H1 (cell line): Measurements from ENCODE around the gene NTN4. TPM values are rescaled to one million over a fixed set of nuclear protein-coding genes. Genes with fewer than 3 reads are reported as not detected.

ENCODE experiments used
- CTCF ChIA-PET: fragments of 300-600 bp; sonication (Branson Sonifier 250); formaldehyde crosslinking; loops from one replicate; lab custom pipeline; 2021; ENCODE audit not compliant: partially characterized antibody; lab: Charles Lee
- POLR2A ChIA-PET: fragments of 300-600 bp; sonication (Branson Sonifier 250); formaldehyde crosslinking; loops from one replicate; lab custom pipeline; 2021; ENCODE audit warnings: inconsistent platforms; ENCODE audit not compliant: partially characterized antibody; lab: Charles Lee
- DNase-seq, 2 experiments: peaks; one replicate each; pipeline versions ENCODE4 v3.0.0 to v3.0.0-alpha.2; 2010 to 2022; ENCODE audit warnings: low spot score in 2 of 2, low read depth in 1 of 2, mixed read lengths in 1 of 2
- FAIRE-seq: peaks from 2 replicates; lab custom pipeline; 2011; peaks lifted over from hg19 to GRCh38; lab: Jason Lieb, UNC
- H2AFZ ChIP-seq: 2 replicates; pipeline ENCODE4 v1.8.1; 2012; ENCODE audit warnings: low read length, inconsistent platforms
- H2AK5ac ChIP-seq: 2 replicates; pipeline ENCODE4 v1.6.1; 2013; ENCODE audit warnings: low read depth, low read length
- H2BK120ac ChIP-seq: replicated peaks from 2 replicates; pipeline ENCODE3; 2013; ENCODE audit warnings: low read depth, low read length, inconsistent platforms
- H2BK12ac ChIP-seq: 2 replicates; pipeline ENCODE4 v1.6.1; 2013; ENCODE audit warnings: low read depth, low read length
- H2BK15ac ChIP-seq: 2 replicates; pipeline ENCODE4 v1.6.1; 2013; ENCODE audit warnings: low read length
- H2BK20ac ChIP-seq: 2 replicates; pipeline ENCODE4 v1.6.1; 2013; ENCODE audit warnings: low read length
- H2BK5ac ChIP-seq: 2 replicates; pipeline ENCODE4 v1.6.1; 2013; ENCODE audit warnings: low read depth, low read length
- H3K14ac ChIP-seq: 2 replicates; pipeline ENCODE4 v1.6.1; 2013; ENCODE audit warnings: inconsistent platforms; ENCODE audit not compliant: insufficient read length
- H3K18ac ChIP-seq: 2 replicates; pipeline ENCODE4 v1.6.1; 2013; ENCODE audit warnings: low read length; ENCODE audit errors: extremely low read depth
- H3K23ac ChIP-seq: 2 replicates; pipeline ENCODE4 v1.6.1; 2013; ENCODE audit warnings: inconsistent platforms; ENCODE audit not compliant: insufficient read length
- H3K23me2 ChIP-seq: 2 replicates; pipeline ENCODE4 v1.6.1; 2013; ENCODE audit warnings: low read depth, low read length
- H3K27ac ChIP-seq: 2 replicates; pipeline ENCODE4 v1.6.1; 2011; ENCODE audit warnings: low read depth, low read length, inconsistent platforms
- H3K27me3 ChIP-seq, 4 experiments: replicated peaks in 1 of 4; 1 replicate in 1 of 4; 2 replicates in 3 of 4; pipeline versions ENCODE4 v1.6.1 to v1.8.1; 2011 to 2013; ENCODE audit warnings: low read length in 3 of 4, mild to moderate bottlenecking in 3 of 4, inconsistent platforms in 2 of 4, mixed read lengths in 2 of 4, moderate library complexity in 1 of 4; ENCODE audit not compliant: control insufficient read depth in 3 of 4, insufficient read depth in 3 of 4; ENCODE audit errors: extremely low read depth in 1 of 4
- H3K36me3 ChIP-seq, 4 experiments: 2 replicates each; pipeline versions ENCODE4 v1.6.1 to v1.8.1; 2011 to 2013; ENCODE audit warnings: mild to moderate bottlenecking in 4 of 4, low read length in 3 of 4, moderate library complexity in 2 of 4, control low read depth in 1 of 4, inconsistent platforms in 1 of 4; ENCODE audit not compliant: insufficient read depth in 4 of 4, control insufficient read depth in 2 of 4
- H3K4ac ChIP-seq: replicated peaks from 2 replicates; pipeline ENCODE3; 2013; ENCODE audit warnings: low read length, low read depth, mixed read lengths, inconsistent platforms; ENCODE audit not compliant: insufficient read length
- H3K4me1 ChIP-seq, 4 experiments: replicated peaks in 1 of 4; 1 replicate in 1 of 4; 2 replicates in 3 of 4; pipeline versions ENCODE4 v1.6.1 to v1.8.1; 2011 to 2013; ENCODE audit warnings: low read length in 3 of 4, inconsistent platforms in 2 of 4, mixed read lengths in 1 of 4; ENCODE audit not compliant: insufficient read depth in 4 of 4, control insufficient read depth in 3 of 4
- H3K4me2 ChIP-seq, 2 experiments: 2 replicates each; pipeline versions ENCODE4 v1.6.1 to v1.8.1; 2011 to 2013; ENCODE audit warnings: low read depth in 2 of 2, low read length in 2 of 2, control low read depth in 1 of 2, inconsistent platforms in 1 of 2, mild to moderate bottlenecking in 1 of 2; ENCODE audit not compliant: insufficient read depth in 1 of 2
- H3K4me3 ChIP-seq, 4 experiments: fragments of 200-600, 300-600 bp in 1 of 4; sonication (generic), shearing (Covaris generic), sonication (Bioruptor Twin) in 1 of 4; 2 replicates each; pipeline versions ENCODE4 v1.5.1 to v1.8.1; 2011 to 2016; ENCODE audit warnings: low read length in 4 of 4, low read depth in 3 of 4, control low read depth in 2 of 4, inconsistent platforms in 2 of 4, mild to moderate bottlenecking in 2 of 4, mixed read lengths in 1 of 4, moderate library complexity in 1 of 4; ENCODE audit not compliant: insufficient read depth in 2 of 4; ENCODE audit errors: extremely low read depth in 1 of 4
- H3K56ac ChIP-seq: replicated peaks from 2 replicates; pipeline ENCODE3; 2013; ENCODE audit warnings: low read depth, mild to moderate bottlenecking, mixed read lengths, low read length, inconsistent platforms; ENCODE audit not compliant: insufficient read length
- H3K79me1 ChIP-seq: 2 replicates; pipeline ENCODE4 v1.6.1; 2013; ENCODE audit warnings: low read depth, low read length, control low read depth
- H3K79me2 ChIP-seq, 2 experiments: 2 replicates each; pipeline versions ENCODE4 v1.6.1 to v1.8.1; 2012 to 2013; ENCODE audit warnings: low read length in 2 of 2, mild to moderate bottlenecking in 2 of 2, inconsistent platforms in 1 of 2; ENCODE audit not compliant: insufficient read depth in 2 of 2, control insufficient read depth in 1 of 2
- H3K9ac ChIP-seq, 4 experiments: replicated peaks in 1 of 4; 1 replicate in 1 of 4; 2 replicates in 3 of 4; pipeline versions ENCODE4 v1.6.1 to v1.8.1; 2011 to 2013; ENCODE audit warnings: low read depth in 3 of 4, low read length in 3 of 4, control low read depth in 2 of 4, mild to moderate bottlenecking in 2 of 4, moderate library complexity in 2 of 4, inconsistent platforms in 1 of 4; ENCODE audit errors: extremely low read depth in 1 of 4
- H3K9me3 ChIP-seq, 2 experiments: 2 replicates each; pipeline versions ENCODE4 v1.6.1 to v1.8.1; 2012 to 2013; ENCODE audit warnings: mild to moderate bottlenecking in 2 of 2, moderate library complexity in 2 of 2, control low read depth in 1 of 2, inconsistent platforms in 1 of 2, low read depth in 1 of 2, low read length in 1 of 2, mixed read lengths in 1 of 2; ENCODE audit not compliant: insufficient read depth in 2 of 2
- H4K20me1 ChIP-seq, 2 experiments: replicated peaks in 1 of 2; 2 replicates each; pipeline versions ENCODE3 to v1.8.1; 2011 to 2013; ENCODE audit warnings: inconsistent platforms in 2 of 2, low read length in 2 of 2, mild to moderate bottlenecking in 1 of 2; ENCODE audit not compliant: insufficient read depth in 2 of 2, control insufficient read depth in 1 of 2
- H4K5ac ChIP-seq: 2 replicates; pipeline ENCODE4 v1.6.1; 2013; ENCODE audit warnings: low read length, low read depth, mixed read lengths, inconsistent platforms; ENCODE audit not compliant: insufficient read length
- H4K8ac ChIP-seq: 2 replicates; pipeline ENCODE4 v1.8.0; 2013; ENCODE audit warnings: mild to moderate bottlenecking, moderate library complexity, low read length, inconsistent platforms; ENCODE audit not compliant: insufficient read depth; ENCODE audit errors: extremely low read depth
- H4K91ac ChIP-seq: replicated peaks from 2 replicates; pipeline ENCODE3; 2013; ENCODE audit warnings: low read length, mixed read lengths, inconsistent platforms; ENCODE audit not compliant: insufficient read length
- ATF2 ChIP-seq: IDR thresholded peaks from 2 replicates; pipeline ENCODE4 v1.6.1; 2012; ENCODE audit warnings: low read length, inconsistent platforms
- BRCA1 ChIP-seq: IDR thresholded peaks from 2 replicates; pipeline ENCODE4 v1.6.1; 2012; ENCODE audit warnings: low read depth, low read length, improper control_type of control experiment
- CEBPB ChIP-seq: IDR thresholded peaks from 2 replicates; pipeline ENCODE4 v1.6.1; 2012; ENCODE audit warnings: low read depth, low read length
- KDM5A ChIP-seq: fragments of 200-600 bp; IDR thresholded peaks from 2 replicates; pipeline ENCODE4 v1.7.1; 2012; ENCODE audit warnings: mild to moderate bottlenecking, low read length, inconsistent platforms, mixed read lengths
- MAFK ChIP-seq: IDR thresholded peaks from 2 replicates; pipeline ENCODE4 v1.6.1; 2012; ENCODE audit warnings: low read depth, mild to moderate bottlenecking, improper control_type of control experiment, low read length
- MAX ChIP-seq: IDR thresholded peaks from 2 replicates; pipeline ENCODE4 v1.6.1; 2012; ENCODE audit warnings: inconsistent platforms
- SAP30 ChIP-seq: fragments of 300-600 bp; sonication (generic); IDR thresholded peaks from 2 replicates; pipeline ENCODE4 v1.7.1; 2012; ENCODE audit warnings: low read length, moderate library complexity, mild to moderate bottlenecking, inconsistent platforms; ENCODE audit not compliant: insufficient read depth, insufficient replicate concordance
- SIN3A ChIP-seq, 2 experiments: IDR thresholded peaks in 1 of 2; conservative IDR thresholded peaks in 1 of 2; 2 replicates each; pipeline ENCODE4 v1.6.1; 2011 to 2012; ENCODE audit warnings: low read length in 2 of 2, improper control_type of control experiment in 1 of 2, low read depth in 1 of 2, mild to moderate bottlenecking in 1 of 2
- SP1 ChIP-seq: IDR thresholded peaks from 2 replicates; pipeline ENCODE4 v1.6.1; 2011; ENCODE audit warnings: low read depth, low read length
- SUZ12 ChIP-seq: fragments of 200-600 bp; sonication (generic); IDR thresholded peaks from 2 replicates; pipeline ENCODE4 v1.6.1; 2012; ENCODE audit warnings: mild to moderate bottlenecking, inconsistent platforms, low read length, moderate library complexity, mixed read lengths
- TBP ChIP-seq: IDR thresholded peaks from 2 replicates; pipeline ENCODE4 v1.6.1; 2011; ENCODE audit warnings: low read depth, low read length, improper control_type of control experiment
- WGBS, 2 experiments: shearing (Covaris generic) in 1 of 2; methylation state at CpG; one replicate each; pipeline versions ENCODE4 v1.1.6 to v1.1.7; 2013 to 2015; ENCODE audit warnings: low lambda C conversion rate in 2 of 2, mixed read lengths in 2 of 2, inconsistent platforms in 1 of 2, low coverage in 1 of 2, missing lambda C conversion rate in 1 of 2; ENCODE audit not compliant: insufficient replicate concordance in 2 of 2, insufficient coverage in 1 of 2, insufficient read length in 1 of 2; ENCODE audit errors: extremely low coverage in 1 of 2, missing lambda C conversion rate in 1 of 2; 5-methylcytosine and 5-hydroxymethylcytosine counted together
- polyA plus RNA-seq, 7 experiments: library from polyadenylated mRNA; depleted of rRNA in 3 of 7; stranded (reverse) in 5 of 7; unstranded in 2 of 7; fragments of >200 nt in 5 of 7; fragments of 200-250 nt in 2 of 7; gene quantifications; 1 replicate in 5 of 7; 2 replicates in 1 of 7; 4 replicates in 1 of 7; pipeline versions ENCODE4 v1.2.1 to v1.2.3, GENCODE V29; 2011 to 2013; ENCODE audit warnings: missing spikeins in 2 of 7, mixed read lengths in 2 of 7
- total RNA-seq: library from RNA; stranded (reverse); fragmentation: NEBNext Ultra II Directional; extraction: Animal tissue kit (Norgen Biotek cat#: 25700); gene quantifications from 2 replicates; pipeline ENCODE4 v1.2.1, GENCODE V29; 2021

Gene NTN4
- total and polyA plus RNA-seq, 2 of the 8 experiments (the other 6 are each of a cell fraction or from before 2014, with no cell fraction given): 0.74 to 1.3 TPM

- DNase-seq (no peak), FAIRE-seq (no peak)
- H3K4ac ChIP-seq: no peak overlapping the region
- H2BK20ac ChIP-seq: no peak overlapping the region
- no peak overlapping the region for H4K5ac ChIP-seq
- H2BK5ac ChIP-seq: no peak overlapping the region
- ChIA-PET CTCF (interaction anchor here (0.6 to 1.3 kb wide), 2 partner anchors 12 to 52 kb away, joined by 3 to 4 read pairs; no protein-coding TSS in a partner anchor), POLR2A (interaction anchor here (0.7 kb wide), 1 partner anchor 23 kb away, joined by 3 read pairs; no protein-coding TSS in a partner anchor)
- H3K4me2 ChIP-seq: no peak overlapping the region
- H2BK15ac ChIP-seq: no peak overlapping the region
- H4K8ac ChIP-seq: no peak overlapping the region
- H3K36me3 ChIP-seq: no peaks in the 10 kb centered on the region
- no peak overlapping the region for H2BK12ac ChIP-seq
- no peaks in the 10 kb centered on the region for H3K79me2 ChIP-seq
- no peak overlapping the region for H3K56ac ChIP-seq
- no peak overlapping the region for H3K23ac ChIP-seq
- H3K79me1 ChIP-seq: no peaks in the 10 kb centered on the region
- no peaks in the 10 kb centered on the region for H3K23me2 ChIP-seq
- no peak overlapping the region for H3K9ac ChIP-seq
- H3K4me1 ChIP-seq: peaks cover 0 to 2% (median 0%) of the 10 kb centered on the region in 4 experiments; a peak in 2 of 7 replicates
- no peak overlapping the region for H3K14ac ChIP-seq
- no peak overlapping the region for H3K27ac ChIP-seq
- no peaks in the 10 kb centered on the region for H4K20me1 ChIP-seq
- H2BK120ac ChIP-seq: no peak overlapping the region
- H3K4me3 ChIP-seq: no peak overlapping the region
- no peak overlapping the region for H2AK5ac ChIP-seq
- H3K27me3 ChIP-seq: no peaks in the 10 kb centered on the region
- no peak overlapping the region for H2AFZ ChIP-seq
- no peaks in the 10 kb centered on the region for H3K9me3 ChIP-seq
- 85% methylated on average over 10 of the region's 12 CpGs; no CpG with 5 or more reads in 1 of the 2 experiments for WGBS, 2 experiments
- H4K91ac ChIP-seq: no peak overlapping the region
- H3K18ac ChIP-seq: no peak overlapping the region
- TF ChIP-seq KDM5A (no peak), MAX (no peak), SP1 (no peak), CEBPB (no peak), TBP (no peak), ATF2 (no peak), SUZ12 (no peak), SAP30 (no peak), BRCA1 (no peak), MAFK (no peak), SIN3A (conservative IDR thresholded peaks at IDR 0.05 in 1 of 2, IDR thresholded peaks at IDR 0.05 in 1 of 2; ENCODE audit: low read depth in 1 of 2, low read length in 2 of 2) (no peak)
Measured at GRCh38 chr12:95701722-95702418, 88.7 kb downstream of the NTN4 start.
